ENCODE data around the gene NUCKS1.
A peak's percentile ranks its signal among the peaks of the same experiment; 100 is the strongest.

The NUCKS1 gene

GRCh38 chr1:205666372-205667166 lies 83.4 kb downstream of the NUCKS1 start:
- no peak for DNase-seq

- peak; percentile 12 for DNase-seq
Observed at GRCh38 chr1:205665201-205666045, 84.6 kb downstream of the NUCKS1 start.

- DNase-seq: peak; percentile 29
Observed at GRCh38 chr1:205664399-205665017, 85.5 kb downstream of the NUCKS1 start.

GRCh38 chr1:205663286-205663936 lies 86.6 kb downstream of the NUCKS1 start:
- DNase-seq: no peak

All from COR-L47 (cell line).